Measurements from ENCODE around the gene DIDO1. TPM values are rescaled to one million over a fixed set of nuclear protein-coding genes. Genes with fewer than 3 reads are reported as not detected.

The DIDO1 gene
- total RNA-seq, 2 experiments from 2014 or later, result 65.1 to 70.6 TPM

DNA sequence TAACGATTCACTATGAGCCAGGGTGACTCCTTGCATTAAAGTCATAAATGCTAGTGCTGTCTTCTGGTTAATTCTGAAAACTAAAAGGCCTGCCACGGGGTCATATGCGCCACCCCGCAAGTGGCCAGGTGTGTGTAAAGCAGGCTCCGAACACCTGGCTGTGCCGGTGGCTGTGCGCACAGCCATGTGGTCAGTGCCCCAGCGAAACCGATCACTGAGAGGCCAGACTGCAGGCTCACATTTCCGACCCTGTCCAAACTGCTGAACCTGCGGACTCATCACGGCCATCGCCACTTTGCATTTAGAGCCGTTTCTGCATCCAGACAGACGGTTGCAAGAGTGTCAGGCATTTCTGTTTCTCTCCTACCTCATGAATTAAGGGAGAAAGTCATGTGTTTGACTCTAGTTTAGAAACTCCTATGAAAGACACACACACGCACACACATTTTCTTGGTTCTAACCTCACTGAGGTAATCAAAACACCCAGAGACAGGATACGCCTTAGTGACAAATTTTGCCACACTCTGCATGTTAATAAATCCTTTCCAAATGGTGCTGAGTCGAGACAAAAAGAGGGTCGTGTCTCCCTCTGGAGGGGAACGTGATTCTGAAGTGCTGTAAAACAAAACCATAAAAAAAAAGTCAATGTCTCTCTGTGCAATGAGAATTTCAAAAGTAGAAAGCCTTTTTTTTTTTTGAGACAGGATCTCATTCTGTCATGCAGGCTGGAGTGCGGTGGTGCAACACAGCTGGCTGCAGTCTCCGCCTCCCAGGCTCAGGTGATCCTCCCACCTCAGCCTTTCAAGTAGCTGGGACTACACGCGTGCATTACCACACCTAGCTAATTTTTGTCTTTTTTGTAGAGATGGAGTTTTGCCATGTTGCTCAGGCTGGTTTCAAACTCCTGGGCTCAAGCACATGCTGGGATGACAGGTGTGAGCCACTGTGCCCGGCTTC, 33.7 kb downstream of the DIDO1 start:
- no TSS peak for BruUV-seq (replicated peaks)
- intact Hi-C loops (cut with micrococcal nuclease; ENCODE audit: unreplicated experiment), result no loop called here
- H3K79me2 ChIP-seq (ENCODE audit: insufficient read depth, low read depth, low read length), result no peaks in the 10 kb centered on the region
- H4K20me1 ChIP-seq (ENCODE audit: insufficient read depth, low read length), result no peaks in the 10 kb centered on the region
- H3K27ac ChIP-seq (ENCODE audit: low read depth, low read length, poor library complexity, severe bottlenecking), result no peak overlapping the region
- CTCF ChIA-PET (ENCODE audit: unreplicated experiment), result interaction anchor here (0.6 kb wide), 1 partner anchor 143 kb away, joined by 3 read pairs; no protein-coding TSS in a partner anchor
- no peak overlapping the region for H2AFZ ChIP-seq (ENCODE audit: low read length)
- POLR2A ChIA-PET, result no interaction called here
- peaks cover 98% of the 10 kb centered on the region for H3K36me3 ChIP-seq (ENCODE audit: insufficient read depth, low read length)
- TF ChIP-seq CTCF (conservative IDR thresholded peaks at IDR 0.05; ENCODE audit: low read length) (no peak), EZH2phosphoT487 (IDR thresholded peaks at IDR 0.05; ENCODE audit: borderline replicate concordance, low read depth, low read length) (no peak)
- no peaks in the 10 kb centered on the region for H3K9me3 ChIP-seq (ENCODE audit: low read length)
- H3K4me2 ChIP-seq (ENCODE audit: low read length), result no peak overlapping the region
- H3K4me3 ChIP-seq (ENCODE audit: low read depth, low read length, poor library complexity, severe bottlenecking), result no peak overlapping the region
- H3K4me1 ChIP-seq (ENCODE audit: insufficient read depth, low read length, poor library complexity, severe bottlenecking), result no peaks in the 10 kb centered on the region
- H3K9me2 ChIP-seq (ENCODE audit: insufficient read depth, low read length), result no peaks in the 10 kb centered on the region
- DNase-seq (ENCODE audit: low spot score), result no peak

GRCh38 chr20:62891111-62891510, 35.2 kb downstream of the DIDO1 start:
- H3K4me3 ChIP-seq (ENCODE audit: low read depth, low read length, poor library complexity, severe bottlenecking), result no peak overlapping the region
- H2AFZ ChIP-seq (ENCODE audit: low read length), result no peak overlapping the region
- CTCF ChIA-PET (ENCODE audit: unreplicated experiment), result no interaction called here
- POLR2A ChIA-PET, result interaction anchor here (0.7 kb wide), 1 partner anchor 121 kb away, joined by 3 read pairs; no protein-coding TSS in a partner anchor
- no peaks in the 10 kb centered on the region for H3K4me1 ChIP-seq (ENCODE audit: insufficient read depth, low read length, poor library complexity, severe bottlenecking)
- H3K27ac ChIP-seq (ENCODE audit: low read depth, low read length, poor library complexity, severe bottlenecking), result no peak overlapping the region
- intact Hi-C loops (cut with micrococcal nuclease; ENCODE audit: unreplicated experiment), result no loop called here
- no peaks in the 10 kb centered on the region for H4K20me1 ChIP-seq (ENCODE audit: insufficient read depth, low read length)
- H3K4me2 ChIP-seq (ENCODE audit: low read length), result no peak overlapping the region
- no TSS peak for BruUV-seq (replicated peaks)
- peaks cover 100% of the 10 kb centered on the region for H3K36me3 ChIP-seq (ENCODE audit: insufficient read depth, low read length)
- no peaks in the 10 kb centered on the region for H3K9me3 ChIP-seq (ENCODE audit: low read length)
- TF ChIP-seq EZH2phosphoT487 (IDR thresholded peaks at IDR 0.05; ENCODE audit: borderline replicate concordance, low read depth, low read length) (no peak), CTCF (conservative IDR thresholded peaks at IDR 0.05; ENCODE audit: low read length) (no peak)
- H3K9me2 ChIP-seq (ENCODE audit: insufficient read depth, low read length), result no peaks in the 10 kb centered on the region
- DNase-seq (ENCODE audit: low spot score), result no peak
- H3K79me2 ChIP-seq (ENCODE audit: insufficient read depth, low read depth, low read length), result no peaks in the 10 kb centered on the region

GRCh38 chr20:62890444-62890843, 35.9 kb downstream of the DIDO1 start:
- H3K4me1 ChIP-seq (ENCODE audit: insufficient read depth, low read length, poor library complexity, severe bottlenecking), result no peaks in the 10 kb centered on the region
- no TSS peak for BruUV-seq (replicated peaks)
- TF ChIP-seq EZH2phosphoT487 (IDR thresholded peaks at IDR 0.05; ENCODE audit: borderline replicate concordance, low read depth, low read length) (no peak), CTCF (conservative IDR thresholded peaks at IDR 0.05; ENCODE audit: low read length) (no peak)
- DNase-seq (ENCODE audit: low spot score), result no peak
- no peak overlapping the region for H3K4me2 ChIP-seq (ENCODE audit: low read length)
- peaks cover 100% of the 10 kb centered on the region for H3K36me3 ChIP-seq (ENCODE audit: insufficient read depth, low read length)
- ChIA-PET POLR2A (interaction anchor here (1.1 kb wide), 1 partner anchor 28 kb away, joined by 4 read pairs; no protein-coding TSS in a partner anchor), CTCF (ENCODE audit: unreplicated experiment) (no interaction called here)
- no peaks in the 10 kb centered on the region for H3K79me2 ChIP-seq (ENCODE audit: insufficient read depth, low read depth, low read length)
- no peaks in the 10 kb centered on the region for H3K9me3 ChIP-seq (ENCODE audit: low read length)
- no peaks in the 10 kb centered on the region for H4K20me1 ChIP-seq (ENCODE audit: insufficient read depth, low read length)
- H3K9me2 ChIP-seq (ENCODE audit: insufficient read depth, low read length), result no peaks in the 10 kb centered on the region
- H2AFZ ChIP-seq (ENCODE audit: low read length), result no peak overlapping the region
- no peak overlapping the region for H3K27ac ChIP-seq (ENCODE audit: low read depth, low read length, poor library complexity, severe bottlenecking)
- H3K4me3 ChIP-seq (ENCODE audit: low read depth, low read length, poor library complexity, severe bottlenecking), result no peak overlapping the region
- intact Hi-C loops (cut with micrococcal nuclease; ENCODE audit: unreplicated experiment), result no loop called here
